Fibroblast of lung (primary cell): ENCODE results near the gene TMPO. TPM values are rescaled to one million over a fixed set of nuclear protein-coding genes. Genes with fewer than 3 reads are reported as not detected.

Experiments
- DNase-seq, 2 donors: peaks; one replicate each; pipeline versions ENCODE4 v3.0.0 to v3.0.0-alpha.2; 2010; ENCODE audit warnings: low read depth in 2 of 2
- H2AFZ ChIP-seq: 2 replicates; pipeline ENCODE4 v1.5.1; 2012; ENCODE audit warnings: low read length, control low read depth, inconsistent platforms
- H3K27ac ChIP-seq: 2 replicates; pipeline ENCODE4 v1.5.1; 2011; ENCODE audit warnings: low read length, control low read depth; ENCODE audit not compliant: insufficient read depth
- H3K27me3 ChIP-seq: 2 replicates; pipeline ENCODE4 v1.5.1; 2011; ENCODE audit warnings: mild to moderate bottlenecking, low read length; ENCODE audit not compliant: control insufficient read depth, insufficient read depth
- H3K36me3 ChIP-seq: 2 replicates; pipeline ENCODE4 v1.5.1; 2011; ENCODE audit warnings: low read length; ENCODE audit not compliant: control insufficient read depth, insufficient read depth
- H3K4me1 ChIP-seq: 2 replicates; pipeline ENCODE4 v1.5.1; 2011; ENCODE audit warnings: low read length; ENCODE audit not compliant: control insufficient read depth, insufficient read depth; ENCODE audit errors: extremely low read depth
- H3K4me2 ChIP-seq: 2 replicates; pipeline ENCODE4 v1.5.1; 2011; ENCODE audit warnings: low read length, control low read depth; ENCODE audit not compliant: insufficient read depth; ENCODE audit errors: extremely low read depth
- H3K4me3 ChIP-seq, 4 experiments: fragments of 200-600 bp in 1 of 4; sonication (generic) in 1 of 4; replicated peaks in 1 of 4; 2 replicates each; pipeline ENCODE4 v1.5.1; 2011 to 2016; ENCODE audit warnings: low read length in 4 of 4, low read depth in 3 of 4, mild to moderate bottlenecking in 3 of 4, control low read depth in 2 of 4, inconsistent platforms in 1 of 4, mixed read lengths in 1 of 4; ENCODE audit not compliant: insufficient read depth in 1 of 4; ENCODE audit errors: control extremely low read depth in 1 of 4
- H3K79me2 ChIP-seq: 2 replicates; pipeline ENCODE4 v1.5.1; 2012; ENCODE audit warnings: mild to moderate bottlenecking, low read length, inconsistent platforms; ENCODE audit not compliant: control insufficient read depth, insufficient read depth
- H3K9ac ChIP-seq: 2 replicates; pipeline ENCODE4 v1.5.1; 2011; ENCODE audit warnings: mild to moderate bottlenecking, low read length, control low read depth; ENCODE audit not compliant: insufficient read depth
- H3K9me3 ChIP-seq: 2 replicates; pipeline ENCODE4 v1.5.1; 2012; ENCODE audit warnings: low read depth, low read length; ENCODE audit not compliant: control insufficient read depth, insufficient read depth
- H4K20me1 ChIP-seq: 2 replicates; pipeline ENCODE4 v1.5.1; 2011; ENCODE audit warnings: low read length; ENCODE audit not compliant: control insufficient read depth, insufficient read depth; ENCODE audit errors: extremely low read depth
- CTCF ChIP-seq, 2 donors: IDR thresholded peaks in 1 of 2; conservative IDR thresholded peaks in 1 of 2; 1 replicate in 1 of 2; 2 replicates in 1 of 2; pipeline ENCODE4 v1.5.1; 2011 to 2012; ENCODE audit warnings: low read length in 2 of 2, control low read depth in 1 of 2, inconsistent platforms in 1 of 2, low read depth in 1 of 2, mild to moderate bottlenecking in 1 of 2
- EZH2 ChIP-seq: IDR thresholded peaks from 2 replicates; pipeline ENCODE4 v1.5.1; 2012; ENCODE audit warnings: low read length, control low read depth, mild to moderate bottlenecking; ENCODE audit errors: missing control alignments
- polyA minus RNA-seq: library from RNA; depleted of rRNA, polyadenylated mRNA; stranded (reverse); fragments of >200 nt; gene quantifications from 2 replicates; pipeline ENCODE4 v1.2.3, GENCODE V29; 2011; ENCODE audit warnings: low replicate concordance
- polyA plus RNA-seq, 2 donors: library from polyadenylated mRNA; depleted of rRNA in 1 of 2; stranded (reverse) in 1 of 2; unstranded in 1 of 2; fragments of >200 nt; gene quantifications; 2 replicates each; pipeline ENCODE4 v1.2.1, GENCODE V29; 2011 to 2012; ENCODE audit warnings: missing spikeins in 1 of 2
- total RNA-seq: library from RNA; depleted of rRNA; stranded (reverse); fragments of >200 nt; gene quantifications from 2 replicates; pipeline ENCODE4 v1.2.1, GENCODE V29; 2014

The TMPO gene
- total RNA-seq (37.8 and 42.1 TPM in 2 replicates), polyA plus RNA-seq (37.7 and 74.0 TPM in 2 replicates), polyA minus RNA-seq (8.6 and 24.5 TPM in 2 replicates)
- polyA plus RNA-seq (2012), result 27.2 and 59.2 TPM in 2 replicates

DNA sequence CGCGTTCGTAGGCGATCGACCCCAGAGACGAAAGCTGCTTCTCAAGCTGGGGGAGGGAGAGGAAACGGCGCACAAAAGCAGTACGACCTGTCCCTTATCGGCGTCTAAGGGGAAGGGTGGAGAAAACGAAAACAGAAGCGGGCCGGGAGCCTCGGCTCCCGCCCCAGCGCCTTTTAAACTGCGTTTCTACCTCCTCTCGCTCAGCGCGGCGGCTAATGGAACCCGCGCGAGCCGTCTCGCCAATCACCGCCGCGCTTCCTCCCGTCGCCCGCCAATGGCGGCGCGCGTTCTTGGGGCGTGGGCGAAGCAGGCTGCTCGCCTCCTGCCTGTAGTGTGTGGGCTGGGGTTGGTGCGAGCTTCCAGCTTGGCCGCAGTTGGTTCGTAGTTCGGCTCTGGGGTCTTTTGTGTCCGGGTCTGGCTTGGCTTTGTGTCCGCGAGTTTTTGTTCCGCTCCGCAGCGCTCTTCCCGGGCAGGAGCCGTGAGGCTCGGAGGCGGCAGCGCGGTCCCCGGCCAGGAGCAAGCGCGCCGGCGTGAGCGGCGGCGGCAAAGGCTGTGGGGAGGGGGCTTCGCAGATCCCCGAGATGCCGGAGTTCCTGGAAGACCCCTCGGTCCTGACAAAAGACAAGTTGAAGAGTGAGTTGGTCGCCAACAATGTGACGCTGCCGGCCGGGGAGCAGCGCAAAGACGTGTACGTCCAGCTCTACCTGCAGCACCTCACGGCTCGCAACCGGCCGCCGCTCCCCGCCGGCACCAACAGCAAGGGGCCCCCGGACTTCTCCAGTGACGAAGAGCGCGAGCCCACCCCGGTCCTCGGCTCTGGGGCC lies at the start of gene TMPO:
Gene TMPO (plus strand): TSS at position 304 of the 824 bp plus-strand sequence. CDS start 278 bp downstream, at position 582.
- no peak for TF ChIP-seq EZH2
- TF ChIP-seq CTCF (conservative IDR thresholded peaks at IDR 0.05 in 1 of 2, IDR thresholded peaks at IDR 0.05 in 1 of 2; ENCODE audit: low read depth in 1 of 2, low read length in 2 of 2), result no peak

GRCh38 chr12:98465950-98466602 lies 49.3 kb upstream of the TMPO start:
- H4K20me1 ChIP-seq, result no peaks in the 10 kb centered on the region
- no peaks in the 10 kb centered on the region for H3K27me3 ChIP-seq

More for the DNA sequence above, at the start of gene TMPO:
- Histone ChIP-seq H3K4me3 (peak within 1 kb of the TSS; percentile 88 to 99 (median 98)), H3K4me2 (peak within 1 kb of the TSS; percentile 83), H3K9ac (peak within 1 kb of the TSS; percentile 89), H3K79me2 (peaks cover 64% of the 10 kb centered on the region), H3K36me3 (no peaks in the 10 kb centered on the region), H3K27ac (peak within 1 kb of the TSS; percentile 94), H3K27me3 (no peaks in the 10 kb centered on the region), H3K9me3 (no peaks in the 10 kb centered on the region), H2AFZ (peak within 1 kb of the TSS; percentile 99), H4K20me1 (no peaks in the 10 kb centered on the region), H3K4me1 (peaks cover 3% of the 10 kb centered on the region)
- DNase-seq, result peak; percentile 89

More at GRCh38 chr12:98465950-98466602, 49.3 kb upstream of the TMPO start:
- no peaks in the 10 kb centered on the region for H3K9me3 ChIP-seq
- no peak overlapping the region for H3K27ac ChIP-seq
- H3K4me3 ChIP-seq, result no peak overlapping the region
- no peaks in the 10 kb centered on the region for H3K4me1 ChIP-seq
- peak in 1 of 2 donors; percentile 46 for DNase-seq
- H3K36me3 ChIP-seq, result no peaks in the 10 kb centered on the region
- no peak overlapping the region for H3K4me2 ChIP-seq
- H2AFZ ChIP-seq, result no peak overlapping the region
- H3K9ac ChIP-seq, result no peak overlapping the region
- TF ChIP-seq CTCF (conservative IDR thresholded peaks at IDR 0.05 in 1 of 2, IDR thresholded peaks at IDR 0.05 in 1 of 2; ENCODE audit: low read depth in 1 of 2, low read length in 2 of 2) (no peak), EZH2 (no peak)
- no peaks in the 10 kb centered on the region for H3K79me2 ChIP-seq
